ENCODE data around the gene CCDC73.

DNA sequence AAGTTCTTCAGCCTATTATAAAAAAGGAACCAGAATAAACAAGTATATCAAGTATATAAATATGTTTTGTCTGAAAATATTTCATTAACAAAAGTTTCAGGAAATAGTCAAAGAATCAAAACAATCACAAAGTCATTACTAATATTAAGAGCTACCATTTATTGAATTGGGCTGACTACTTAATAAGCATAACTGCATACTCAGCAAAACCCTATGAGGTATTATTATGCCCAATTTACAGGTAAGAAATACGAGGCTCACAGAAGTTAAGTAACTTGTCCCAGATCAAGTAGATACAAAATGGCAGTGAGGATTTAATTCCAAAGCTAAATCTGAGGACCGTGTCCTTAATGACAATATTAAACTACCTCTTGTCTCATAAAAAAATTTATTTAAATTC is 158.6 kb downstream of the CCDC73 start:
- TF ChIP-seq, protein P1, sequence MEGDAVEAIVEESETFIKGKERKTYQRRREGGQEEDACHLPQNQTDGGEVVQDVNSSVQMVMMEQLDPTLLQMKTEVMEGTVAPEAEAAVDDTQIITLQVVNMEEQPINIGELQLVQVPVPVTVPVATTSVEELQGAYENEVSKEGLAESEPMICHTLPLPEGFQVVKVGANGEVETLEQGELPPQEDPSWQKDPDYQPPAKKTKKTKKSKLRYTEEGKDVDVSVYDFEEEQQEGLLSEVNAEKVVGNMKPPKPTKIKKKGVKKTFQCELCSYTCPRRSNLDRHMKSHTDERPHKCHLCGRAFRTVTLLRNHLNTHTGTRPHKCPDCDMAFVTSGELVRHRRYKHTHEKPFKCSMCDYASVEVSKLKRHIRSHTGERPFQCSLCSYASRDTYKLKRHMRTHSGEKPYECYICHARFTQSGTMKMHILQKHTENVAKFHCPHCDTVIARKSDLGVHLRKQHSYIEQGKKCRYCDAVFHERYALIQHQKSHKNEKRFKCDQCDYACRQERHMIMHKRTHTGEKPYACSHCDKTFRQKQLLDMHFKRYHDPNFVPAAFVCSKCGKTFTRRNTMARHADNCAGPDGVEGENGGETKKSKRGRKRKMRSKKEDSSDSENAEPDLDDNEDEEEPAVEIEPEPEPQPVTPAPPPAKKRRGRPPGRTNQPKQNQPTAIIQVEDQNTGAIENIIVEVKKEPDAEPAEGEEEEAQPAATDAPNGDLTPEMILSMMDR (IDR thresholded peaks at IDR 0.05) = no peak
- TF ChIP-seq POLR2A (IDR thresholded peaks at IDR 0.05) (no peak), POLR2AphosphoS5 (IDR thresholded peaks at IDR 0.05) (no peak), EP300 (IDR thresholded peaks at IDR 0.05) (no peak)
